GM12892 (cell line): ENCODE measurements around the gene AGPAT4.
"Not testable (repeated sequence)": the region's sequence is repeated elsewhere in the genome, so short reads cannot be mapped to it uniquely, and the experiment has no call there.

Experiments used
- DNase-seq: peaks from one replicate; pipeline ENCODE4 v3.0.0; 2011; ENCODE audit not compliant: insufficient read length
- FAIRE-seq: peaks from 2 replicates; lab custom pipeline; 2011; peaks lifted over from hg19 to GRCh38; lab: Jason Lieb, UNC
- POLR2A ChIP-seq: IDR thresholded peaks from 2 replicates; pipeline ENCODE4 v1.6.1; 2011; ENCODE audit warnings: low read depth, low read length, control low read depth
- POLR2AphosphoS5 ChIP-seq: IDR thresholded peaks from 2 replicates; pipeline ENCODE4 v1.6.1; 2011; ENCODE audit warnings: low read depth, low read length, control low read depth
- TAF1 ChIP-seq: IDR thresholded peaks from 2 replicates; pipeline ENCODE4 v1.6.1; 2011; ENCODE audit warnings: low read depth, mild to moderate bottlenecking, control low read depth, low read length, borderline replicate concordance

The AGPAT4 gene

DNA sequence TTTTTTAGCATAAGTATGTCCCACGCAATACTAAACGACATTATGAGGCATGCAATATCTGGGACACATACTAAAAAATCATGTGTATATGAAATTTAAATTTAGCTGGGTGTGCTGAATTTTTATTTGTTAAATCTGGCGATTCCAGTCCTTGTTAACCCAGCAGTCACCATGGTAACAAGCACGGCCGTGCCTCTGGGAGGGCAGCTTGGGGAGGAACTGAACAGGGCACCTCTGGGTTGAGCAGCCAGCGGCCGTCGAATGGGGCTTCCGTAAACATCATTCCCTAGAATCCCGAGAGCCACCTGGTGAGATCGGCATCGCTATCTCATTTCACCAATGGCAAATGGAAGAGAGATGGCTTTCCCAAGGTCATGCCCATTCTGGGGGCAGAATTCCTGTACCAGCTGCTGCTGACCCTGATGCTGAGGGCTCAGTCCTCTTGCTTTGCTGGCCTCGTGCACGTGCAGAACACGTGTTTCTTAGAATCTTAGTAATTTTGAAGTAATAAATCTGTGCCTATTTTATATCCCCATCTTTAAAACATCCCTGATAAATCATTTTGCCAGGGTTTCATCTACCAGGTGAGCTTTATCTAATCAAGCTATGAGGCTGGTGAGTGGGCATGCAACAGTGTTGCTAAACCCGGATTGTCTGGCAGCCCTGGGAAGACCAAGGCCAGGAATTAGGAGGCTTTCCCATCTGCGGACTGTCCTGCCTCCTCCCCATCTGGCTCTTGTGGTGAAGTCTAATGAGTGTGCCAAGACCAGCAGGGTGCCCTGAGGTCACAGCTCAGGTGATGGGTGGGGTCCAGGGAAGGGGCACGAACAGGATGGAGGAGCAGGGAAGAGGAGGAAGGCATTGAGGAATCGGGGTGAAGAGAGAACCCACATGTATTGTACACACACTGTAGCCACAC, 85.1 kb downstream of the AGPAT4 start:
- FAIRE-seq (no peak), DNase-seq (no peak)
- TF ChIP-seq POLR2A (no peak), POLR2AphosphoS5 (no peak), TAF1 (no peak)

DNA sequence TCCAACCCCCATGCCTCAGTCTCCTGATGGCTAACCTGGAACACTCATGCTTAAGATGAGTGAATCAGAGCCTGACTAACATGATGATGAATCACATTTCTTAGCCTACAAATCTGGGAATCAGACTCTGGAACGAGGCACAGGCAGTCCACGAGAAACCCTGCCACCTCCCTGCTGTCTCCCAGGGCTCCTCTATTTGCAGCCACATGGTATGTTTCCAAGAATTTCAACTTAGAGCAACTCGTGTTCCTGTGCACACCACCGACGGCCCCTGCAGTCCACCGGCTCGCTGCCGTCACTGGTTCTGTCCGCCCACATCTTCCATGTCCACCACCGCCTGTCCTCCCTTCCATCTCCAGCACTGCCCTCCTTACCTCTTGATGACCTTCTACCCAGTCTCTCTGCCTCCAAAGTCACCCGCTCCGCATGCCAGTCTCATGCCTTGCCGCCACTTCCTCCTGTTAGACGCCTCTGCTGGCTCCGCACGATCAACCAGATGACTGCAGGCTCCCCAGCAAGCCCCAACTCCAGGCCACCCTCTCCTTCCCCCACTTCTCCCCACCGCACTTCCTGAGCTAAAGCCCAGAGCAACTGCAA, 87.6 kb downstream of the AGPAT4 start:
- FAIRE-seq (no peak), DNase-seq (no peak)
- TF ChIP-seq POLR2AphosphoS5 (no peak), POLR2A (no peak), TAF1 (no peak)

DNA sequence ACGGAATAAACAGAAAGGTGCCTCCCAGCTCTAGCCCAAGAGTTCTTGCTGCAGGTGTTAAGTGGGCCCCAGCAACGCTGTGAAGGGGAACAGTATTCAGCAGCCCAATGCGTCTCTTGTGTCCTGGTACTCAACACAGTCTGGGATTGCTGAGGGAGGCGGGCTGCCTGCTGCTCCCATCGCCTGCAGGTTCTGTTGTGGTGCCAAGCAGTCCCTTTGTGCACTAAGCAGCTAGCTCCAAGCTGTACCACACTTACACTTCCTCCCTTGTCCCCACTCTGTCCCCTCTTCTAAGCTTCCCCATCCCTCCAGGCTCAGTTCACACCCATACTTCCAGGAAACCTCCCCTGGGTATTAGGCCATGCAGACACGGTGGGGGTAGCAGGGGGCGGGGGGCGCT, 92.7 kb downstream of the AGPAT4 start:
- DNase-seq: no peak
- FAIRE-seq: no peak
- TF ChIP-seq POLR2AphosphoS5 (no peak), POLR2A (no peak), TAF1 (no peak)

DNA sequence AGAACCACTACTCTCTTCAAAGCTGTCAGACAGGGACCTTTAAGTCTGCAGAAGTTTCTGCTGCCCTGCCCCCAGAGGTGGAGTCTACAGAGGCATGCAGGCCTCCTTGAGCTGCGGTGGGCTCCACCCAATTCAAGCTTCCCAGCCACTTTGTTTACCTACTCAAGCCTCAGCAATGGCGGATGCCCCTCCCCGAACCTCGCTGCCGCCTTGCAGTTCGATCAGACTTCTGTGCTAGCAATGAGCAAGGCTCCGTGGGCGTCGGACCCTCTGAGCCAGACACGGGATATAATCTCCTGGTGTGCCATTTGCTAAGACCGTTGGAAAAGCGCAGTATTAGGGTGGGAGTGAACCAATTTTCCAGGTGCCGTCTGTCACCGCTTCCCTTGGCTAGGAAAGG, 95.7 kb downstream of the AGPAT4 start:
- not testable (repeated sequence) for FAIRE-seq, DNase-seq

DNA sequence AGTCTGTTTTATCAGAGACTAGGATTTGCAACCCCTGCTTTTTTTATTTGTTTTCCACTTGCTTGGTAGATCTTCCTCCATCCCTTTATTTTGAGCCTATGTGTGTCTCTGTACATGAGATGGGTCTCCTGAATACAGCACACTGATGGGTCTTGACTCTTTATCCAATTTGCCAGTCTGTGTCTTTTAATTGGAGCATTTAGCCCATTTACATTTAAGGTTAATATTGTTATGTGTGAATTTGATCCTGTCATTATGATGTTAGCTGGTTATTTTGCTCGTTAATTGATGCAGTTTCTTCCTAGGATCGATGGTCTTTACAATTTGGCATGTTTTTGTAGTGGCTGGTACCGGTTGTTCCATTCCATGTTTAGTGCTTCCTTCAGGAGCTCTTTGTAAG, 97.4 kb downstream of the AGPAT4 start:
- DNase-seq, FAIRE-seq: not testable (repeated sequence)

DNA sequence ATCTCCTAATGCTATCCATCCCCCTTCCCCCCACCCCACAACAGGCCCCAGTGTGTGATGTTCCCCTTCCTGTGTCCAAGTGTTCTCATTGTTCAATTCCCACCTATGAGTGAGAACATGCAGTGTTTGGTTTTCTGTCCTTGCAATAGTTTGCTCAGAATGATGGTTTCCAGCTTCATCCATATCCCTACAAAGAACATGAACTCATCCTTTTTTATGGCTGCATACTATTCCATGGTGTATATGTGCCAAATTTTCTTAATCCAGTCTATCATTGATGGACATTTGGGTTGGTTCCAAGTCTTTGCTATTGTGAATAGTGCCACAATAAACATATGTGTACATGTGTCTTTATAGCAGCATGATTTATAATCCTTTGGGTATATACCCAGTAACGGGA, 101.1 kb downstream of the AGPAT4 start:
- FAIRE-seq, DNase-seq: not testable (repeated sequence)

DNA sequence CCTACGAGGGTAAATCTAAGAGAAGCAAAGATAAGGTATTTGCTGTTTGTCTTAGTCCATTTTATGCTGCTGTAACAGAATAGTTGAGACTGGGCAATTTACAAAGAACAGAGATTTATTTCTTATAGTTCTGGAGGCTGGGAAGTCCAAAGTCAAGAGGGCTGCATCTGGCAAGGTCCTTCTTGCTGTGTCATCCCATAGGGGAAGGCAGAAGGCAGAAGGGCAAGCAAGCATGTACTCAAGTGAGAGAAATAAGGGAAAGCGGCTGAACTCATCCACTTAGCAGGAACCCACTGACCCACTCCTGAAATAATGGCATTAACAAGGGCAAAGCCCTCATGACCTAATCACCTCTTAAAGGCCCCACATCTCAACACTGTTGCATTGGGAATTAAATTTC, 102.7 kb downstream of the AGPAT4 start:
- TF ChIP-seq TAF1 (no peak), POLR2AphosphoS5 (no peak), POLR2A (no peak)
- no peak for FAIRE-seq
- DNase-seq: no peak

DNA sequence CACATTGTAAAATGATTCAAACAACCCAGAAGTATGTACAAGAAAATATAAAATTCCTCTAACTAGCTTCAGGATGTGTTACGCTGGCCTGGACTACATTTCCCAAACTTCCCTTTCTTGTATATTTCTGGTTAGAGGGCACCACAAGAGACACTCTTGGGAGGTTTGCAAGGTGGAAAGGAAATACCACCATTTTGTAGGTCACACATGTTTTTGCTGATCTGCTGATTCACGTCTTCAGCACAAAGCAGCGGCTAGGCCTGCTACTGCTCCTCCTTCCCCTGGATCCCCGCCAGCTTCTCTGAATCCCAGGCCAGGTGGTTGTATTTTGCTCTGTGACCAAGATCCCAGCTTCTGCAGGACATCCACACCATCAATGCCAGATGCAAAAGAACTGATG, 104.2 kb downstream of the AGPAT4 start:
- TF ChIP-seq TAF1: no peak
- no peak for TF ChIP-seq POLR2A
- no peak for TF ChIP-seq POLR2AphosphoS5
- FAIRE-seq (no peak), DNase-seq (no peak)

DNA sequence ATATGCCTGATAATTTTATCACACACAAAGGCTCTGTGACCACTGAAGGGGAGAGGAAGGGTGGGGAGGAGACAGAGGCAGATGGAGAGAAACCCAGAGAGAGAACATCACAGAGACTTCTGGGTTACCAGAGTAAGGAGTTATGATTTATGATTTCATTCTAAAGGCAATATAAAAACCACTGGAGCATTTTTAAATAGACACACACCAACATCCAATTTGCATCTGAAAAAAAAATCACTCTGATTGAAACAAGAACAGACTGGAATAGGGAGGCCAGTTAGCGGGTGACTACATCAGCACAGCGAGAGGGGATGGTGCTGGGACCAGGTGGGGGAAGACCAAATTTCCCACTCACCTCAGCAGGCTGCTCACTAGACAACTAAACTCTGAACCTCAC, 104.8 kb downstream of the AGPAT4 start:
- no peak for TF ChIP-seq POLR2AphosphoS5
- no peak for TF ChIP-seq TAF1
- no peak for TF ChIP-seq POLR2A
- DNase-seq (no peak), FAIRE-seq (no peak)

DNA sequence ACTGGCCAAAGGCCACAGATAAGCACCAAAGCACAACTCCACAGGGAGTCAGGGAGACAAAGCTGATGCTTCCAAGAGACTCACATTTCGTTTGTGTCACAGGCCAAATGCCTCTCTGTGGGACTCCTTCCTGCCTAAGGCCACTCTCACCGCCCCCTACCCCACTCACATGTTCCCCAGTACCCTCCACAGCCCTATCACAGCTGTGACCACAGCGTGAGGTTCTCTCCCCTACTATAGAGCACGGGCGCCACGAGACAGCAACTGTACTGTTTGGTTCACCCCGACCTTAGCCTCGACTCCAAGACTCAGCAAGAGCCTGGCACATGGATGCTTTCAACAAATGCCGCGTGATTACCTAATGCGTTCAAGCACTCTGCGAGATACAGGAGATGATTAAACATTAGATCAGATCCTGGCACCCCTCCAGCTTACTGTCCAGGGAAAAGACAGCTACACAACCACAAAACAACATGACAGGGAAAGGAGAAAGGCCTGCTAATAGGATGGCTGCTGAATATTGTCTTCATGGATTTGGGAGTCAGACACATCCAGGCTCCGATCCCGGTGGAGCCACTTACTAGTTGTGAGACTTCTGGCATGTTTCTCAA, 105.5 kb downstream of the AGPAT4 start:
- FAIRE-seq (no peak), DNase-seq (no peak)
- TF ChIP-seq POLR2AphosphoS5 (no peak), TAF1 (no peak)

DNA sequence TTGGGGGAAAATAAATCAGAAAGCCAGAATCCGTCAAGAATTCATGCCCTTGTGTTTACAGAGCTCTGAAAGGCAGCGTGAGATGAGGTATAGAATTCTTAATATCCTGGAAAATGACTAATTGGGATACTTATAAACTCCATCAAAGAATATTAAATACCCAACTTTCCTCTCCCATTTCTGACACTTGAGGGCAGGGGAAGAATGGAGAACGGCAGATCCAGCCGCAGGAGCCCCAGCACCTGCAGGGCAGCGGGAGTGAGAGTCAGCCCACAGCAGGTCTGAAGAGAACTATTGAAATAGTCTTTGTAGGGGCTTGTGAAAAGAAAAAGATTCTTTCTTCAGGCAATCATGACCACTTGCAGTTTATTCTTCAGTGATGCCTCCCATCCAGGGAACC, 107.2 kb downstream of the AGPAT4 start:
- no peak for DNase-seq
- FAIRE-seq: no peak

DNA sequence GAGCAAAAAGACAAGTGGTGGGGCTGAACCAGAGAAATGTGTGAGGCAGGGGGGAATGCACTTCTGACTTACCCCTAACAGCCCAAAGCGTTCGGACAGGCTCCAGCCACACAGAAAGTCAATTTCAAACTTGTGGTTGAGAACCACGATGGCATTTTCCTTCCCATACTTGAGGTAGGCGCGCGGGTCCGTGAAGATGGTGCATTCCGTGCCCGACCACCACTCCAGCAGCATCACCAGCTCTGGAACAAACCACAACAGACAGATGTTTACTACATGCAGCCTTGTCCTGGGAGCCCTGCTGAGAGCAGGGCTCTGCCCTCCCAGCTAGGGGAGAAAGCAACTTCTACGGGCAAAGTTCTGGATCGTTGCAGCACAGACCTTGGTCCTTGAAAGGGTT, 107.7 kb downstream of the AGPAT4 start:
- DNase-seq (no peak), FAIRE-seq (no peak)
- TF ChIP-seq TAF1 (no peak), POLR2A (no peak), POLR2AphosphoS5 (no peak)

More for the DNA sequence above, 107.2 kb downstream of the AGPAT4 start:
- TF ChIP-seq TAF1 (no peak), POLR2A (no peak), POLR2AphosphoS5 (no peak)
